ENCODE results near the gene UTS2B. TPM values are rescaled to one million over a fixed set of nuclear protein-coding genes. Genes with fewer than 3 reads are reported as not detected.

The UTS2B gene
- total RNA-seq, 2 experiments from 2014 or later, result not detected

DNA sequence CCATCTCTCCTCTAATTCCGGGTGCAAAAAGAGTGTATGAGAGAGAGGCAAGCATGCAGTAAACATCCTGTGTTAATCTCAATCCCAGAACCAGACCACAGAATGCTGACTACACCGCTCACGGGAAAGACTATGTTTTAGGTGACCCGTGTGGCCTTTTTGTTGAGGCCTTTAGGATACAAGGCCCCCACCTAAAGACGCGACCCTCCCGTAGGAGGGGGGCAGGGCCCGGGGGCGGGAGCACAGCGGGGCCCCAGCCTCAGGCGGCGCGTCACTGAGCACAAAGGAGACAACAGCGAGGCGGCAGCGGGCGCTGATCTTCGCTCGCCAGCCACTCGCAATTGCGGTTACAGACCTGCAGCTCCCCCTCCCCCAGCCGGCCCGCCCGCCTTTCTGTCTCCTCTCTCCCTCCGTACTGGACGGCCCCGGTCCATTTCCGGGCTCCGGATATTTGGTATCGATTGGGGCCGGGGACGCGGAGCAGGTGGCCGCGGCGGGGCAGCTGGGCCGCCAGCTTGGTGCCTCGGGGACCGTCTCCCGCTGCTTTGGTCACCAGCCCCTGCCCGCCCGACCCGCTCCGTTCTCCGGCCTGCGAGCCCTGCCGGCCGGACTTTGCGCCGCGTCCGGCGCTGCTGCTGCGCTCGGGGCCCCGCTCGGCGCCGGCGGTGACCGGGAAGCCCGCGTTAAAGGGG, 1.2 kb downstream of the UTS2B start, which contains the start of gene CCDC50:
Gene CCDC50 (plus strand): TSS at position 433 of the 692 bp plus-strand sequence. CDS start 281 bp downstream, outside the sequence.
- DNase-seq, result peak; percentile 58
- CTCF ChIA-PET, result interaction anchor here (1.0 kb wide), 1 partner anchor 39 kb away, joined by 3 read pairs; no protein-coding TSS in a partner anchor
- POLR2A ChIA-PET, result interaction anchor here (0.9 to 1.2 kb wide), 3 partner anchors 29 to 49 kb away, joined by 3 read pairs; no protein-coding TSS in a partner anchor
- no peaks in the 10 kb centered on the region for H3K36me3 Mint-ChIP-seq (ENCODE audit: low read depth)
- H3K4me1 Mint-ChIP-seq, result peaks cover 21% of the 10 kb centered on the region
- peak within 1 kb of the TSS; percentile 54 for H3K27ac Mint-ChIP-seq
- H3K9me3 Mint-ChIP-seq, result no peaks in the 10 kb centered on the region
- H3K27me3 Mint-ChIP-seq, result peaks cover 15% of the 10 kb centered on the region
- peak within 1 kb of the TSS; percentile 72 for H3K4me3 Mint-ChIP-seq

DNA sequence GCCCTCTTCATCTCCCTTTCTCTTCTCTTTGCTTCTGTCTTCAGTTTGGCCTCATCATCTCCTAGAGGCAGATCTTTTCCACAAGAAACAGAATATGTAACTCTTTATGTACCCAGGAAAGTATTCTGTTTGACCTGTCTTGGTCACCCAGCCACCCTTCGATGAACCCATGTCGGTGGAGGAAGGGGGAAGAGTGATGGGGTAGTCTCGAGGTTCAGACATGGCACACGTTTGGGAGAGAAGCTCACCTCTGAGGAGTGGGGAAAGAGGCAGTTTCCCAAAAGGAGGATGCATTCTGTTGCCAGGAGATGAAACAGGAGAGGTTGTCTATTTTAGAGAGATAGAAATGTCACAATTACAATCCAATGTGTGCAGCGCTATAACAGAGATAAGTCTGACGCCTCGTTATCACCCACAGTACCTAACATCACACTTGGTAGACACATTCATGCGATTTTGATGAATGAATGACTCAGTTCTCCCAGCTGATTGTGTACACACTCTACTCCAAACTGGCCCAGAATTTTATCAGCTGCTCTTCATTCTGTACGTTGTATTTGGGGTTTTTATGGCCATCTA, 1.9 kb downstream of the UTS2B start:
- H3K27me3 Mint-ChIP-seq, result peaks cover 17% of the 10 kb centered on the region
- POLR2A ChIA-PET, result interaction anchor here (1.1 to 1.2 kb wide), 2 partner anchors 37 to 50 kb away, joined by 3 read pairs; no protein-coding TSS in a partner anchor
- DNase-seq, result no peak
- peaks cover 4% of the 10 kb centered on the region for H3K9me3 Mint-ChIP-seq
- peak overlapping the region; percentile 45 for H3K4me3 Mint-ChIP-seq
- H3K27ac Mint-ChIP-seq, result peak overlapping the region; percentile 29
- CTCF ChIA-PET, result interaction anchor here (1.0 kb wide), 1 partner anchor 38 kb away, joined by 3 read pairs; no protein-coding TSS in a partner anchor
- H3K36me3 Mint-ChIP-seq (ENCODE audit: low read depth), result no peaks in the 10 kb centered on the region
- H3K4me1 Mint-ChIP-seq, result peaks cover 21% of the 10 kb centered on the region

DNA sequence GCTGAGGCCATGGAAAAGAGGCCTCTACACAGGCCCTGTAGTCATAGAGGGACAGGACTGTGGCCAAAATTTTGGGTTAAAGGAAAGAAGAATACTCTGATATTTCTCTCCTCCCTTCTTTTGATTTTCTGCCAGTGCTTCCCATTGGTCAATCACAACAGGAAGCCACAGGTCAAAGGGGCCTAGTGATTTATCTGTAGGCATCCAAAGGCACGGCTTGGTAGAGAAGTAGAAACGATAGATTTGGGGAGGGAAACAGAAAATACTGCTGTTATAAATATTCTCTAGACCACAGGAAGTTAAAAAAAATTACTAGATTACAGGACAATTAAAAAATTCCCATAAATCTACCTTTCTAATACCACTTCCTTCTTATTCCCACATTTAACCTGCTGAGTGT, 2.8 kb downstream of the UTS2B start:
- Mint-ChIP-seq H3K27me3 (peaks cover 17% of the 10 kb centered on the region), H3K4me1 (peaks cover 21% of the 10 kb centered on the region), H3K4me3 (no peak overlapping the region), H3K27ac (no peak overlapping the region), H3K9me3 (peaks cover 5% of the 10 kb centered on the region), H3K36me3 (ENCODE audit: low read depth) (no peaks in the 10 kb centered on the region)
- CTCF ChIA-PET, result no interaction called here
- POLR2A ChIA-PET, result no interaction called here
- DNase-seq, result no peak

DNA sequence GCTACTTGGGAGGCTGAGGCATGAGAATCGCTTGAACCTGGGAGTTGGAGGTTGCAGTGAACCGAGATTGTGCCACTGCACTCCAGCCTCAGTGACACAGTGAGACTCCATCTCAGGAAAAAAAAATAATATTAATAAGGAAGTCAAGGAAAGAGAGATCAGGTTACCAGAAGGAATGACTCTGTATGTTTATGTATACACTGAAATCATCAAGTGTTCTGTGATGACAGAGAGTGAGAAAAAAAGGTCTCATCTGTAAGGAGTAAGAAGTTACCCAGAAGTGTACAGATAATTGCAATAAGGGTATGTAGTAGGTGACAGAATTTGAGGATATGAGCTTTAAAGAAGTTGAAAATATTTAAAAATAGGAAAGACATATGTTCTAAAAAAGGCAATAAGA, 5.4 kb downstream of the UTS2B start:
- CTCF ChIA-PET, result no interaction called here
- DNase-seq, result no peak
- H3K9me3 Mint-ChIP-seq, result peaks cover 5% of the 10 kb centered on the region

DNA sequence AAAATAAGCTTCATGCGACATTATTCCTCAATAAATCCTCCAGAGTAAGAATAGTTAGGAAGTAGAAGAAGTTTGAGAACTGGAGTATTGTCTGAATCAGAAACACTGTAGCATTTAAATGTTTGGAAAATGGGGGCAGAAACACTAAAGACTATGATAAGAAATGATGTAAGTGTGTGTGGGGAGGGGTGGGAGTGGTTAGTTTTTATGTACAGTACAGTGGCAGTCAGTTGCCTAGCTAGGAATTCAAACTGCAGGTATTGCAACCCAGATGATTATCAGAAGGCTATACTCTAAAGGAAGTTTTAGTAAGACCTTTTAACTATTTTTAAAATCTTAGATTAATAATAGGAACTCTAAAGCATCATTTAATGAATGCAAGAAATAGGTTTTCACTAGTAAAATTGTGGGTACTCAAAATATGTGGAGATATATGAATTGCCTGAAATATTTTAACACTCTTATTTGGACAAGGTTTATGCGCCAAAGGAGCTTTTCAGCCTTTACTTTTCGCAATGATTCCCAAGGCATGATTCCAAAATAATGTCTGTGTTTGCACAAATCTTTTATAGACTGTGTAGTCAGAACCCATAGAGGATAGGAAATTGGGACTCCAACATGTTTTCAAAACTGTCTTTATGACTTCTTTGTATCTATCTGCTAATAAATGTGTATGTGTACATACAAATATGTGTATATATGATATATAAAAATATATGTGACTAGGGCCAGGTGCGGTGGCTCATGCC, 9.1 kb downstream of the UTS2B start:
- peaks cover 8% of the 10 kb centered on the region for H3K9me3 Mint-ChIP-seq

More for the DNA sequence above, 5.4 kb downstream of the UTS2B start:
- Mint-ChIP-seq H3K4me3 (no peak overlapping the region), H3K36me3 (ENCODE audit: low read depth) (no peaks in the 10 kb centered on the region), H3K27ac (no peak overlapping the region), H3K4me1 (peaks cover 8% of the 10 kb centered on the region), H3K27me3 (peaks cover 10% of the 10 kb centered on the region)
- POLR2A ChIA-PET, result no interaction called here

DNA sequence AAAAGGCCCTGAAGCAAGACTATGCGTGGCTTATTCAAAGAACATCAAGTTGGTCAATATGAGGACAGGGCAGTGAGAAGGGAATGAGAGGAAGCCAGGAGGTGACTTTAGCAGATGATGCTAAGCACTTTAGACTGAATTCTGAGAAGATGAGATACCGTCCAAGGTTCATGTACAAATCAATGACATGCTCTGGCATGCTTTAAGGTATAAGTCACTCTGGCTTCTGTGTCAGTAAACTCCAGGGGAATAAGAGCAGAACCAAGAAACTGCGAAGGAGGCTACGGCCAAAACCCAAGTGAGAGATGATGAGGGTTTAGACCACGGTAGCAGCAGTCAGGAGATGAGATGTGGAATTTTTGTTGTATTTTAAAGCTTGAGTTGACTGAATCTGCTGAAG, 10.0 kb downstream of the UTS2B start:
- ChIA-PET POLR2A (no interaction called here), CTCF (no interaction called here)
- H3K27ac Mint-ChIP-seq, result no peak overlapping the region
- H3K4me1 Mint-ChIP-seq, result no peaks in the 10 kb centered on the region
- H3K9me3 Mint-ChIP-seq, result peaks cover 11% of the 10 kb centered on the region
- no peak overlapping the region for H3K4me3 Mint-ChIP-seq
- no peak for DNase-seq
- H3K36me3 Mint-ChIP-seq (ENCODE audit: low read depth), result no peaks in the 10 kb centered on the region
- H3K27me3 Mint-ChIP-seq, result peaks cover 2% of the 10 kb centered on the region

More for the DNA sequence above, 9.1 kb downstream of the UTS2B start:
- no peaks in the 10 kb centered on the region for H3K36me3 Mint-ChIP-seq (ENCODE audit: low read depth)
- DNase-seq, result no peak
- POLR2A ChIA-PET, result no interaction called here
- CTCF ChIA-PET, result no interaction called here
- H3K4me3 Mint-ChIP-seq, result no peak overlapping the region
- H3K4me1 Mint-ChIP-seq, result no peaks in the 10 kb centered on the region
- H3K27ac Mint-ChIP-seq, result no peak overlapping the region
- peaks cover 2% of the 10 kb centered on the region for H3K27me3 Mint-ChIP-seq

DNA sequence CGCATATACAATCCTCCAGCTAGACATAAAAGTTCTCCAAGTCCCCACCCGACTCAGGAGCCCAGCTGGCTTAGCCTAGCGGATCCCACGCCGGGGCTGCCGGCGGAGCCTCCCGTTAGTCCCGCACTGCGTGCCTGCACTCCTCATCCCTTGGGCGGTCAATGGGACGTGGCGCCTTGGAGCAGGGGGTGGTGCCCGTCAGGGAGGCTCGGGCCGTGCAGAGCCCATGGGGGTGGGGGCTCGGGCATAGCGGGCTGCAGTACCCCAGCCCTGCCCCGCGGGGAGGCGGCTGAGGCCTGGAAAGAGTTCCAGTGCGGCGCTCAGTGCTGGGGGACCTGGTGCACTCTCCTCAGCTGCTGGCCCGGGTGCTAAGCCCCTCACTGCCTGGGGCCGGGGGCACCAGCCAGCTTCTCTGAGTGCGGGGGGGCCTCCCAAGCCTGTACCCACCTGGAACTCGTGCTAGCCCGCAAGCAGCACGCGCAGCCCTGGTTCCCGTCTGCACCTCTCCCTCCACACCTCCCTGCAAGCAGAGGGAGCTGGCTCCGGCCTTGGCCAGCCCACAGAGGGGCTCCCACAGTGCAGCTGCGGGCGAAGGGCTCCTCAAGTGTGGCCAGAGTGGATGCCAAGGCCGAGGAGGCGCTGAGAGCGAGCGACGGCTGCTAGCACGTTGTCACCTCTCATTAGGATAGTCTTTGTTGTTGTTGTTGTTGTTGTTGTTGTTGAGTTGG, 13.3 kb downstream of the UTS2B start:
- no peak overlapping the region for H3K27ac Mint-ChIP-seq
- no peaks in the 10 kb centered on the region for H3K27me3 Mint-ChIP-seq
- peaks cover 6% of the 10 kb centered on the region for H3K9me3 Mint-ChIP-seq
- ChIA-PET POLR2A (no interaction called here), CTCF (no interaction called here)
- H3K4me3 Mint-ChIP-seq, result no peak overlapping the region
- H3K36me3 Mint-ChIP-seq (ENCODE audit: low read depth), result no peaks in the 10 kb centered on the region
- no peak for DNase-seq
- H3K4me1 Mint-ChIP-seq, result no peaks in the 10 kb centered on the region

DNA sequence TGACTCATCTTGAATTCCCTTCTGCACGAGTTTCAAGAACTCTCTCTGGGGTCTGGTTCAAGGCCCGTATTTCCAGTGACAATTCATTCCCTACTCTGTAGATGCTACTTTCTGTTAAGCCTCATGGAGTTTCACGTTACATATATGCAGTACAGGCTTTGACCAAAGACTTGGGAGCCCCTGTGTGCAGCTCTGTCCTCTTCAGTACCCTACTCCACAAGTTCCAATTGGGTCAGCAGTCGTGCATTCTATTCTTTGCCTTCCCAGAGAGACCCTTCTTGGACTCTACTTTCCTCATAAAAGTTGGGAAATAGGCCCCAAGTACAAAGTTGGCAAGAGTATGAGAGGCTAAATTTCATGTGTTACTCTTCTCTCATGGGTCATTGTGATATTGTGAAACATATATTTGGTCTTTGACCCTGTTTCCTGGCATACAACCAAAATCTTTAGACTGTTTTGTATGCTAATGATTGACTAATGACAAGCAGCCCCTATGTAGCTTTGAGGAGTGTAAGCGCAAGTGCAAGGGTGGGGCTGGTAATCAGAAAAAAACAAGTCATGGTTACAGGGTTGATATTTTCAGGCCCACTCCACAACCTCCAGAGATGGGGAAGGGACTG, 16.1 kb downstream of the UTS2B start:
- DNase-seq, result no peak
- CTCF ChIA-PET, result no interaction called here
- Mint-ChIP-seq H3K9me3 (peaks cover 6% of the 10 kb centered on the region), H3K4me1 (no peaks in the 10 kb centered on the region), H3K36me3 (ENCODE audit: low read depth) (no peaks in the 10 kb centered on the region), H3K27ac (no peak overlapping the region), H3K4me3 (no peak overlapping the region), H3K27me3 (no peaks in the 10 kb centered on the region)
- POLR2A ChIA-PET, result no interaction called here

DNA sequence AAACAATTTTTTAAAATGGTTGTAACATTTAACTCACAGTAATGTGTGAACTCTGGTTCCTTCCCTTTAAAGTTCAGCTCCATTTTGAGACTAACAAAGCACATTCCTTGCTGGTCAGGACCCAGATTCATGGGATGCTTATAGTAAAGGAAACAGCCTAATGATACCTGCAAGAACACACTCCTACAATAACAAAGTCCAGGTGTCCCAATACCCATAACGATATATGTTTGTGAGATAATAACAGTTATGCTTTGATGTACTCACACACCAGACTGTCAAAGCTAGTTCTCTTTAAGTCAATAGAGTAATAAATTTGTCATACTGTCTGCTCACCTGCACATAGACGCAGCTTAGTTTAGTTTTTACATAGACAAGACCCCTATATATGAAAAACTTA, 17.0 kb downstream of the UTS2B start:
- DNase-seq, result no peak
- CTCF ChIA-PET, result no interaction called here
- Mint-ChIP-seq H3K4me1 (no peaks in the 10 kb centered on the region), H3K27ac (no peak overlapping the region), H3K36me3 (ENCODE audit: low read depth) (no peaks in the 10 kb centered on the region), H3K4me3 (no peak overlapping the region), H3K27me3 (no peaks in the 10 kb centered on the region), H3K9me3 (peaks cover 8% of the 10 kb centered on the region)
- POLR2A ChIA-PET, result no interaction called here

DNA sequence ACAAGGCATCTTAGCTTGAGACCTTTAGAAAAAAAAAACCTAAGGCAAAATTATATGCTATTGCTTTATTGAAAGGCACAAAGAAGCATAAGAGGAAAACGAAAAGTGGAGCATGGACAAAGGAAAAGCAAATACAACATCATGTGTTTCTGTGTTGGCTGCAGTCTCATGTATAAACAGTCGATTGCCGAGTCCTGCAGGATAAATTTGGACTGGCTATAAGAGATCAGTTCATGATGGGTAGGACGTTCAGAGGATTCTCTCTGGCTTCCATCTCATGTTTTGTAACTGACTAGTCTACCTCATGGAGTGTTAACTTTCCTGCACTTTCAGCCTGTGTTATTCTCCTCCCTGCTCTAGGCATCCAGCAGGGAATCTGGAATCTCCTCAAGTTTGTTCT, 23.0 kb downstream of the UTS2B start:
- no peak for DNase-seq
- POLR2A ChIA-PET, result no interaction called here
- Mint-ChIP-seq H3K4me1 (no peaks in the 10 kb centered on the region), H3K4me3 (no peak overlapping the region), H3K9me3 (peaks cover 2% of the 10 kb centered on the region), H3K36me3 (ENCODE audit: low read depth) (no peaks in the 10 kb centered on the region), H3K27me3 (no peaks in the 10 kb centered on the region), H3K27ac (no peak overlapping the region)
- CTCF ChIA-PET, result no interaction called here

DNA sequence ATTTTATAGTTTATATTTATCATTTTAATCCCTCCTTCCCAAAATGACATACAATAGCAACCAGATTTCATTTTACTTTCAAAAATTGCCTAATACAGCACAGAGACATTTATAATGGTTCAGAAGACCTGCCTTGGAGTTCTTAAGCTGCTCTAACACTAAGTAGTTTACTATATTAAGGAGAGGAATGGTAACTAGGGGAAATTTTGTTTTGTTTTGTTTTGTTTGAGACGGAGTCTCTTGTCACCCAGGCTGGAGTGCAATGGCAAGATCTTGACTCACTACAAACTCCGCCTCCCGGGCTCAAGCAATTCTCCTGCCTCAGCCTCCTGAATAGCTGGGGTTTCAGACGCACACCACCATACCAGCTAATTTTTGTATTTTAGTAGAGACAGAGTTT, 23.9 kb downstream of the UTS2B start:
- H3K4me1 Mint-ChIP-seq, result no peaks in the 10 kb centered on the region
- no peak overlapping the region for H3K4me3 Mint-ChIP-seq
- ChIA-PET CTCF (no interaction called here), POLR2A (no interaction called here)
- no peaks in the 10 kb centered on the region for H3K27me3 Mint-ChIP-seq
- no peaks in the 10 kb centered on the region for H3K36me3 Mint-ChIP-seq (ENCODE audit: low read depth)
- peaks cover 2% of the 10 kb centered on the region for H3K9me3 Mint-ChIP-seq
- no peak for DNase-seq
- no peak overlapping the region for H3K27ac Mint-ChIP-seq

DNA sequence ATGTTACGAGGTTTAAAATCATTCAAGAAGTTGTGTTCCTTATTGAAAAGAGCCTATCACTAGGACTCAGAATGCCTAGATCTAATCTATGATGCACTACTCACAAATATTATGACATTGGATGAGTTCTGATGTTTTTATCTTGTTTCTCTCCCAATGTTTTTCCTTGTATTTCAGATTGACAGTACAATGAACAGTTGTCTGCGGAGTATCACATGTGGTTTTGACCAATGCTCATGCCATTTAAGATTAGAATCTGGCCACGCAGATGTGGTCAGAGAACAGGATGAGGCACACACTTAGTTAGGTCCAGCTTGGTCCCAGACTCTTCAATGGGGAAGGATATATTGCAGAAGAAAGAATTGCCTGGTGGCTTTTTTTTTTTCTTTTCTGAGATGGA, 26.7 kb downstream of the UTS2B start:
- H3K4me1 Mint-ChIP-seq, result no peaks in the 10 kb centered on the region
- no peaks in the 10 kb centered on the region for H3K27me3 Mint-ChIP-seq
- no peak overlapping the region for H3K4me3 Mint-ChIP-seq
- DNase-seq, result no peak
- POLR2A ChIA-PET, result no interaction called here
- CTCF ChIA-PET, result no interaction called here
- H3K27ac Mint-ChIP-seq, result no peak overlapping the region
- no peaks in the 10 kb centered on the region for H3K36me3 Mint-ChIP-seq (ENCODE audit: low read depth)
- H3K9me3 Mint-ChIP-seq, result peaks cover under 1% of the 10 kb centered on the region

DNA sequence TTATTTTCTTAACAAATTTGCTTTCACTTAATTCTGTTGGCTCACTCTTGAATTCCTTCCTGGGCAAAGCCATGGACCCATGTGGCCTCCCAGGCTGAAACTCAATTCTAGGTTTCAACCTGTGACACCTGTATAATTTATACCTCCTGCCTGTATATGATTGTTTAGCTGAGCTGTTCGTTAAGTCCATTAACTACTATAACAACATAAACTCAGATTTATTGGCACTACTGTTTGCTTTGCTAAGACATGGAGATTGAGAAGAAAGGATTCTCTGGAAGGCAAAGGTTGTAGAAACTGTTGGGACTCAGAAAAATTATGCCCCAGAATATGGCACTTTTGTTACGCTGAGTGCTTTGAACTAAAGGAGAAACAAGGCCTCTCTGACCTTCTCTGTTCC, 27.9 kb downstream of the UTS2B start:
- Mint-ChIP-seq H3K4me3 (no peak overlapping the region), H3K27ac (no peak overlapping the region), H3K36me3 (ENCODE audit: low read depth) (no peaks in the 10 kb centered on the region), H3K27me3 (no peaks in the 10 kb centered on the region), H3K9me3 (no peaks in the 10 kb centered on the region), H3K4me1 (no peaks in the 10 kb centered on the region)
- CTCF ChIA-PET, result no interaction called here
- POLR2A ChIA-PET, result no interaction called here
- DNase-seq, result no peak
